DOHH2 (cell line): ENCODE results near the gene DLG5.

Source experiments
- H3F3A ChIP-seq: fragments of 200-600 bp; sonication (generic), shearing (Covaris generic); 2 replicates; pipeline ENCODE4 v1.6.0; 2016; ENCODE audit warnings: antibody characterized with exemption, mild to moderate bottlenecking; ENCODE audit not compliant: control insufficient read depth, insufficient read depth
- H3K27ac ChIP-seq: fragments of 200-600 bp; sonication (generic); 2 replicates; pipeline ENCODE4 v1.5.1; 2014; ENCODE audit warnings: low read depth, mild to moderate bottlenecking, low read length, moderate library complexity
- H3K27me3 ChIP-seq: fragments of 200-600 bp; sonication (generic); 2 replicates; pipeline ENCODE4 v1.6.1; 2014; ENCODE audit warnings: mild to moderate bottlenecking, low read length, mixed read lengths; ENCODE audit not compliant: control insufficient read depth
- H3K36me3 ChIP-seq: fragments of 200-600 bp; sonication (generic); 2 replicates; pipeline ENCODE4 v1.6.1; 2014; ENCODE audit warnings: mild to moderate bottlenecking, low read length, moderate library complexity, mixed read lengths; ENCODE audit not compliant: control insufficient read depth
- H3K4me1 ChIP-seq: fragments of 200-600 bp; sonication (generic); 2 replicates; pipeline ENCODE4 v1.6.1; 2014; ENCODE audit warnings: mild to moderate bottlenecking, low read length, mixed read lengths; ENCODE audit not compliant: control insufficient read depth
- H3K4me2 ChIP-seq: fragments of 200-600 bp; sonication (generic); 2 replicates; pipeline ENCODE4 v1.6.0; 2014; ENCODE audit warnings: mild to moderate bottlenecking, low read length, moderate library complexity
- H3K4me3 ChIP-seq: fragments of 200-600 bp; sonication (generic); 2 replicates; pipeline ENCODE4 v1.5.1; 2014; ENCODE audit warnings: mild to moderate bottlenecking, low read length, mixed read lengths
- H3K79me2 ChIP-seq: fragments of 200-600 bp; sonication (generic); 2 replicates; pipeline ENCODE4 v1.6.1; 2014; ENCODE audit warnings: mild to moderate bottlenecking, low read length, mixed read lengths; ENCODE audit not compliant: control insufficient read depth
- H3K9me2 ChIP-seq: fragments of 200-600 bp; sonication (generic); replicated peaks from 2 replicates; pipeline ENCODE4 v1.6.1; 2014; ENCODE audit warnings: mild to moderate bottlenecking, low read length, mixed read lengths; ENCODE audit not compliant: control insufficient read depth
- H3K9me3 ChIP-seq: fragments of 200-600 bp; sonication (generic); 2 replicates; pipeline ENCODE4 v1.6.1; 2014; ENCODE audit warnings: antibody characterized with exemption, low read length, mixed read lengths; ENCODE audit not compliant: control insufficient read depth, insufficient read depth
- H4K20me1 ChIP-seq: fragments of 200-600 bp; sonication (generic); 2 replicates; pipeline ENCODE4 v1.6.0; 2014; ENCODE audit warnings: low read depth, mild to moderate bottlenecking, antibody characterized with exemption, low read length, moderate library complexity; ENCODE audit not compliant: control insufficient read depth, insufficient read depth
- CTCF ChIP-seq: fragments of 200-600 bp; sonication (generic); IDR thresholded peaks from one replicate; pipeline ENCODE4 v1.5.1; 2014; ENCODE audit warnings: antibody characterized with exemption, mild to moderate bottlenecking, low read depth, low read length; ENCODE audit not compliant: poor library complexity, severe bottlenecking
- EZH2phosphoT487 ChIP-seq: fragments of 200-600 bp; sonication (generic); IDR thresholded peaks from 2 replicates; pipeline ENCODE4 v1.6.1; 2017; ENCODE audit warnings: borderline replicate concordance, mild to moderate bottlenecking, antibody characterized with exemption, low read length, moderate library complexity, mixed read lengths

DLG5 gene

DNA sequence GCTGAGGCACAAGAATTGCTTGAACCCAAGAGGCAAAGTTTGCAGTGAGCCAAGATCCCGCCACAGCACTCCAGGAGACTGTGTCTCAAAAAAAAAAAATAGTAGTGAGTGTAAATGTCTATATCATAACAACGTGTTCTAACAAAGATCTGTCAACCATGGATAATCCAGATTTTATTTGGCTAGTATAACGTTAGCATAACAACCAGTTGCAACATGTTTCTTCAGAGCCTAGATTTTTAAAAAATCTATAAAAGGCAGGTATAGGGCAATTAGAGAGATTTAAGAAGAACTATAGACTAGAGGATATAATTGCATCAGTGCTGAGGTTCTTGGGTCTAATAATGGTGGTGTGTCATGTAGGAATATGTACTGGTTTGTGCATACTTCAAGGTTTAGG, 30.5 kb downstream of the DLG5 start:
- Histone ChIP-seq H3K9me3 (no peaks in the 10 kb centered on the region), H3K4me1 (no peaks in the 10 kb centered on the region), H3K79me2 (no peaks in the 10 kb centered on the region), H3F3A (no peaks in the 10 kb centered on the region), H3K9me2 (no peaks in the 10 kb centered on the region), H4K20me1 (no peaks in the 10 kb centered on the region), H3K27me3 (0 out of 2 replicates have a peak, but pooled peaks cover 2% of the 10 kb centered on the region), H3K4me2 (no peak overlapping the region), H3K27ac (no peak overlapping the region), H3K36me3 (no peaks in the 10 kb centered on the region), H3K4me3 (no peak overlapping the region)
- TF ChIP-seq EZH2phosphoT487 (no peak), CTCF (no peak)

DNA sequence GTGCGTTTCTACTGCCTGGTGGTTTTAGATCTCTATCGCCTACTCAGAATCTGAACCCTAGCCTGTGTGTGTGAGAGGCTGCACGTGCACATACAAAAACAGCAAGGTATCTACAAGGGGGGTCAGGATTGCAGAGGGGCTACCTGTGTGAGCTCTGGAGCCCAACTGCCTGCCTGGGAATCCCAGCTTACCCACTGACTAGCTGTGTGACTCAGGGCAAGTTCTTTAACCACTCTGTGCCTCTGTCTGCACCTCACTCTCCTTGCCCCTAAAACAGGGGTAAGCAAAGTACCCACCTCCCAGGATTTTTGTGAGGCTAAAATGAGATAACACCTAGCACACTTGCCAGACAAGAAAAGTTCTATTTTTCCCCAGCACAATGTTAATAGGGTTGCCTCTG, 32.5 kb downstream of the DLG5 start:
- H3K27ac ChIP-seq = no peak overlapping the region
- H3K9me2 ChIP-seq = no peaks in the 10 kb centered on the region
- no peaks in the 10 kb centered on the region for H3K9me3 ChIP-seq
- H4K20me1 ChIP-seq = no peaks in the 10 kb centered on the region
- H3K4me3 ChIP-seq = no peak overlapping the region
- H3K36me3 ChIP-seq = no peaks in the 10 kb centered on the region
- 0 out of 2 replicates have a peak, but pooled peaks cover 2% of the 10 kb centered on the region for H3K27me3 ChIP-seq
- no peaks in the 10 kb centered on the region for H3K79me2 ChIP-seq
- H3K4me1 ChIP-seq = no peaks in the 10 kb centered on the region
- TF ChIP-seq EZH2phosphoT487 (no peak), CTCF (no peak)
- H3K4me2 ChIP-seq = no peak overlapping the region
- H3F3A ChIP-seq = no peaks in the 10 kb centered on the region

- H3K9me3 ChIP-seq = no peaks in the 10 kb centered on the region
- H3K9me2 ChIP-seq = no peaks in the 10 kb centered on the region
- H3K4me3 ChIP-seq = no peak overlapping the region
- H3K27ac ChIP-seq = no peak overlapping the region
- H3F3A ChIP-seq = no peaks in the 10 kb centered on the region
- no peak for TF ChIP-seq EZH2phosphoT487
- TF ChIP-seq CTCF = no peak
- no peaks in the 10 kb centered on the region for H3K27me3 ChIP-seq
- no peak overlapping the region for H3K4me2 ChIP-seq
- no peaks in the 10 kb centered on the region for H3K36me3 ChIP-seq
- H3K79me2 ChIP-seq = no peaks in the 10 kb centered on the region
- H3K4me1 ChIP-seq = no peaks in the 10 kb centered on the region
- no peaks in the 10 kb centered on the region for H4K20me1 ChIP-seq
Observed at GRCh38 chr10:77893386-77893785, 33.2 kb downstream of the DLG5 start.

- no peaks in the 10 kb centered on the region for H3K9me3 ChIP-seq
- H3K4me1 ChIP-seq = no peaks in the 10 kb centered on the region
- no peaks in the 10 kb centered on the region for H3K36me3 ChIP-seq
- H3K9me2 ChIP-seq = no peaks in the 10 kb centered on the region
- no peaks in the 10 kb centered on the region for H3K79me2 ChIP-seq
- TF ChIP-seq CTCF (no peak), EZH2phosphoT487 (no peak)
- H4K20me1 ChIP-seq = no peaks in the 10 kb centered on the region
- H3K27me3 ChIP-seq = no peaks in the 10 kb centered on the region
- no peak overlapping the region for H3K4me3 ChIP-seq
- H3K27ac ChIP-seq = no peak overlapping the region
- H3K4me2 ChIP-seq = no peak overlapping the region
- H3F3A ChIP-seq = no peaks in the 10 kb centered on the region
Observed at GRCh38 chr10:77892761-77893160, 33.8 kb downstream of the DLG5 start.
